Thyroid gland (tissue), 4 donors: ENCODE data around the gene GPC6.

ENCODE experiments used
- CTCF ChIP-seq, 6 experiments: fragments of 200-600 bp in 3 of 6; fragments of 450-650 bp in 3 of 6; sonication (generic) in 3 of 6; IDR thresholded peaks; one replicate each; pipeline ENCODE4 v1.5.1; 2016 to 2019; ENCODE audit warnings: antibody characterized with exemption in 6 of 6, mild to moderate bottlenecking in 2 of 6, inconsistent platforms in 1 of 6, moderate library complexity in 1 of 6
- POLR2A ChIP-seq, 2 donors: fragments of 450-650 bp; IDR thresholded peaks; one replicate each; pipeline ENCODE4 v1.6.1; 2017; ENCODE audit warnings: antibody characterized with exemption in 2 of 2, mild to moderate bottlenecking in 2 of 2, moderate library complexity in 1 of 2

- no peak for TF ChIP-seq CTCF (IDR thresholded peaks at IDR 0.05)
- no peak for TF ChIP-seq POLR2A (IDR thresholded peaks at IDR 0.05)
Measured at GRCh38 chr13:94408314-94409036, 1181.9 kb downstream of the GPC6 start.
